PFSK-1 (cell line): ENCODE data around the gene LTB.

Experiments
- FOXP2 ChIP-seq: optimal IDR thresholded peaks from 2 replicates; pipeline ENCODE3; 2011; ENCODE audit warnings: borderline replicate concordance, control low read depth, inconsistent platforms; ENCODE audit not compliant: insufficient read depth; ENCODE audit errors: extremely low read length, extremely low read depth
- POLR2AphosphoS5 ChIP-seq: IDR thresholded peaks from 2 replicates; pipeline ENCODE4 v1.6.1; 2012; ENCODE audit warnings: low read depth, mild to moderate bottlenecking, control low read depth, low read length, moderate library complexity
- REST ChIP-seq, 2 experiments: IDR thresholded peaks; 2 replicates each; pipeline versions ENCODE4 v1.6.1 to v1.8.0; 2011 to 2012; ENCODE audit warnings: low read depth in 2 of 2, low read length in 2 of 2, control low read depth in 1 of 2, inconsistent platforms in 1 of 2, mild to moderate bottlenecking in 1 of 2, moderate library complexity in 1 of 2; ENCODE audit not compliant: insufficient read depth in 1 of 2
- SIN3A ChIP-seq: IDR thresholded peaks from 2 replicates; pipeline ENCODE4 v1.6.1; 2012; ENCODE audit warnings: mild to moderate bottlenecking, low read length, moderate library complexity, borderline replicate concordance; ENCODE audit not compliant: insufficient read depth
- TAF1 ChIP-seq: IDR thresholded peaks from 2 replicates; pipeline ENCODE4 v1.6.1; 2012; ENCODE audit warnings: low read length, control low read depth, borderline replicate concordance; ENCODE audit not compliant: insufficient read depth

Gene LTB

GRCh38 chr6:31535538-31536324, 46.5 kb downstream of the LTB start:
- TF ChIP-seq REST (IDR thresholded peaks at IDR 0.05; ENCODE audit: insufficient read depth in 1 of 2, low read depth in 2 of 2, low read length in 2 of 2) (no peak), TAF1 (no peak), SIN3A (no peak), POLR2AphosphoS5 (no peak), FOXP2 (no peak)

GRCh38 chr6:31534521-31535040, 47.6 kb downstream of the LTB start:
- TF ChIP-seq REST (IDR thresholded peaks at IDR 0.05; ENCODE audit: insufficient read depth in 1 of 2, low read depth in 2 of 2, low read length in 2 of 2) (no peak), POLR2AphosphoS5 (0 out of 2 replicates have a peak, but pooled peaks have one; percentile 7), SIN3A (no peak), FOXP2 (no peak), TAF1 (no peak)

- TF ChIP-seq TAF1, result no peak
- no peak for TF ChIP-seq SIN3A
- no peak; the same call in 1 of the 2 replicates for TF ChIP-seq POLR2AphosphoS5
- no peak for TF ChIP-seq FOXP2
- TF ChIP-seq REST (IDR thresholded peaks at IDR 0.05; ENCODE audit: insufficient read depth in 1 of 2, low read depth in 2 of 2, low read length in 2 of 2), result no peak
Measured at GRCh38 chr6:31534011-31534410, 48.2 kb downstream of the LTB start.

GRCh38 chr6:31533455-31533841, 48.8 kb downstream of the LTB start:
- TF ChIP-seq SIN3A, result no peak
- no peak for TF ChIP-seq TAF1
- no peak; the same call in none of the 2 replicates for TF ChIP-seq POLR2AphosphoS5
- no peak for TF ChIP-seq REST (IDR thresholded peaks at IDR 0.05; ENCODE audit: insufficient read depth in 1 of 2, low read depth in 2 of 2, low read length in 2 of 2)
- TF ChIP-seq FOXP2, result no peak
